Measurements from ENCODE around the gene INAFM2. TPM values are rescaled to one million over a fixed set of nuclear protein-coding genes. Genes with fewer than 3 reads are reported as not detected.

The INAFM2 gene
- total and polyA plus RNA-seq, 4 donors = 3.3 to 5.7 (median 4.4) TPM

DNA sequence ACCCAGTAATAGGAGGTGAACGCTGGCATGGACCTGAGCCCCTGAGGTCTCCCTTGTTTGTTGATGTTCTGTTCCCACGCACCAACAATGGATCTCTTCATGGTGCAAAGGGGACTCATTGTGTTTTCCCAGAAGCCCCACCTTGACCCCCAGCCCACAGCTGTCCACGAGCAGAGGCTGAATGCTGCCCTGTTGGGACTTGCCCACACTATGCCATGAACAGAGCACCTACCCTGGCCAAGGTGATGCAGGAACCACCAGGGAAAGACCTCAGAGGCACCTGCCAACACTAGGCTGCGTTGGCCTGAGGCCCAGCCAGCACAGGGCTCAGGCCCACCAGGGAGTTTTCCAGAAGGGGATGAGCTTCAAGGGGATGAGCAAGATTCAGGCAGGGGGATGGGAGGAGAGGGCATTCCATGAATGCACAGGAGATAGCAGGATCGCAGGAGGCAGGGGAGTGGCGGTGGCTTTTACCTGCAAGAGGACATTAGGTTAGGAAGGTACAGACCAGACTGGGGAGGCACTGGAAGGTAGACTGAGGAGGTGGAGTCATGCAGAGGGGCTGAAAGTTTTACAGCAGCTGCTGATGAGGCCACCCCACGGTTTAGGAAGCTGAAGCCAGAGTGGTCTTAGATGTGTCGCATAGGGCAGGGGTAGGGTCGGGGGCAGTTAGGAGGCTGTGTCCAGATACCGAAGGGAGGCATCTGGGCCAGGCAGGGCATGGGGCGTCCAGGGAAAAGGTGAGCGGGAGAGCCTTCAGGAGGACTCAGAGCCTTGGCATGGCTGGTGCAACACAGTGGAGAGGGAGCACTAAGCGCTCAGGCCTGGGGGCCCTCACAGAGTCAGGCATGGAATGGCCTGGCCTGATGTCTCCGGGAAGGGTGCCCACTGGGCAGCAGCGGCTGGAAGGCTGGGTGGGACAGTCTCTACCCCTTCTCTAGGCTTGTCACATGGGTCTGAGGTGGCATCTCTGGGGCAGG is 23.4 kb downstream of the INAFM2 start:
- no peaks in the 10 kb centered on the region for H3K4me1 ChIP-seq (ENCODE audit: control insufficient read depth in 4 of 4, insufficient read depth in 4 of 4, low read length in 3 of 4)
- no peaks in the 10 kb centered on the region for H3K9me3 ChIP-seq (ENCODE audit: control insufficient read depth in 4 of 4, low read length in 3 of 4)
- no peak overlapping the region for H3K27ac ChIP-seq (ENCODE audit: low read depth in 1 of 2, low read length in 2 of 2)
- H3K36me3 ChIP-seq (ENCODE audit: control insufficient read depth in 4 of 4, insufficient read depth in 3 of 4, low read depth in 1 of 4, low read length in 3 of 4) = no peaks in the 10 kb centered on the region
- TF ChIP-seq RAD21 (IDR thresholded peaks at IDR 0.05) (no peak), SP1 (IDR thresholded peaks at IDR 0.05) (no peak), GABPA (IDR thresholded peaks at IDR 0.05 in 1 of 2, conservative IDR thresholded peaks at IDR 0.05 in 1 of 2) (no peak), YY1 (IDR thresholded peaks at IDR 0.05) (no peak), RXRA (IDR thresholded peaks at IDR 0.05) (no peak), FOXA1 (IDR thresholded peaks at IDR 0.05) (no peak), NR2F2 (IDR thresholded peaks at IDR 0.05) (no peak), EGR1 (IDR thresholded peaks at IDR 0.05; ENCODE audit: low read depth in 2 of 2) (no peak), FOXA2 (IDR thresholded peaks at IDR 0.05) (no peak), HNF4G (IDR thresholded peaks at IDR 0.05) (no peak), JUND (IDR thresholded peaks at IDR 0.05) (no peak), HNF4A (conservative IDR thresholded peaks at IDR 0.05) (no peak), TAF1 (conservative IDR thresholded peaks at IDR 0.05) (no peak)
- TF ChIP-seq, protein P1, sequence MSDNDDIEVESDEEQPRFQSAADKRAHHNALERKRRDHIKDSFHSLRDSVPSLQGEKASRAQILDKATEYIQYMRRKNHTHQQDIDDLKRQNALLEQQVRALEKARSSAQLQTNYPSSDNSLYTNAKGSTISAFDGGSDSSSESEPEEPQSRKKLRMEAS (IDR thresholded peaks at IDR 0.05) = no peak
- TF ChIP-seq, protein P2, sequence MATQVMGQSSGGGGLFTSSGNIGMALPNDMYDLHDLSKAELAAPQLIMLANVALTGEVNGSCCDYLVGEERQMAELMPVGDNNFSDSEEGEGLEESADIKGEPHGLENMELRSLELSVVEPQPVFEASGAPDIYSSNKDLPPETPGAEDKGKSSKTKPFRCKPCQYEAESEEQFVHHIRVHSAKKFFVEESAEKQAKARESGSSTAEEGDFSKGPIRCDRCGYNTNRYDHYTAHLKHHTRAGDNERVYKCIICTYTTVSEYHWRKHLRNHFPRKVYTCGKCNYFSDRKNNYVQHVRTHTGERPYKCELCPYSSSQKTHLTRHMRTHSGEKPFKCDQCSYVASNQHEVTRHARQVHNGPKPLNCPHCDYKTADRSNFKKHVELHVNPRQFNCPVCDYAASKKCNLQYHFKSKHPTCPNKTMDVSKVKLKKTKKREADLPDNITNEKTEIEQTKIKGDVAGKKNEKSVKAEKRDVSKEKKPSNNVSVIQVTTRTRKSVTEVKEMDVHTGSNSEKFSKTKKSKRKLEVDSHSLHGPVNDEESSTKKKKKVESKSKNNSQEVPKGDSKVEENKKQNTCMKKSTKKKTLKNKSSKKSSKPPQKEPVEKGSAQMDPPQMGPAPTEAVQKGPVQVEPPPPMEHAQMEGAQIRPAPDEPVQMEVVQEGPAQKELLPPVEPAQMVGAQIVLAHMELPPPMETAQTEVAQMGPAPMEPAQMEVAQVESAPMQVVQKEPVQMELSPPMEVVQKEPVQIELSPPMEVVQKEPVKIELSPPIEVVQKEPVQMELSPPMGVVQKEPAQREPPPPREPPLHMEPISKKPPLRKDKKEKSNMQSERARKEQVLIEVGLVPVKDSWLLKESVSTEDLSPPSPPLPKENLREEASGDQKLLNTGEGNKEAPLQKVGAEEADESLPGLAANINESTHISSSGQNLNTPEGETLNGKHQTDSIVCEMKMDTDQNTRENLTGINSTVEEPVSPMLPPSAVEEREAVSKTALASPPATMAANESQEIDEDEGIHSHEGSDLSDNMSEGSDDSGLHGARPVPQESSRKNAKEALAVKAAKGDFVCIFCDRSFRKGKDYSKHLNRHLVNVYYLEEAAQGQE (IDR thresholded peaks at IDR 0.05) = no peak
- TF ChIP-seq, protein P3, sequence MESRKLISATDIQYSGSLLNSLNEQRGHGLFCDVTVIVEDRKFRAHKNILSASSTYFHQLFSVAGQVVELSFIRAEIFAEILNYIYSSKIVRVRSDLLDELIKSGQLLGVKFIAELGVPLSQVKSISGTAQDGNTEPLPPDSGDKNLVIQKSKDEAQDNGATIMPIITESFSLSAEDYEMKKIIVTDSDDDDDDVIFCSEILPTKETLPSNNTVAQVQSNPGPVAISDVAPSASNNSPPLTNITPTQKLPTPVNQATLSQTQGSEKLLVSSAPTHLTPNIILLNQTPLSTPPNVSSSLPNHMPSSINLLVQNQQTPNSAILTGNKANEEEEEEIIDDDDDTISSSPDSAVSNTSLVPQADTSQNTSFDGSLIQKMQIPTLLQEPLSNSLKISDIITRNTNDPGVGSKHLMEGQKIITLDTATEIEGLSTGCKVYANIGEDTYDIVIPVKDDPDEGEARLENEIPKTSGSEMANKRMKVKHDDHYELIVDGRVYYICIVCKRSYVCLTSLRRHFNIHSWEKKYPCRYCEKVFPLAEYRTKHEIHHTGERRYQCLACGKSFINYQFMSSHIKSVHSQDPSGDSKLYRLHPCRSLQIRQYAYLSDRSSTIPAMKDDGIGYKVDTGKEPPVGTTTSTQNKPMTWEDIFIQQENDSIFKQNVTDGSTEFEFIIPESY (IDR thresholded peaks at IDR 0.05) = no peak
- TF ChIP-seq, protein P4, sequence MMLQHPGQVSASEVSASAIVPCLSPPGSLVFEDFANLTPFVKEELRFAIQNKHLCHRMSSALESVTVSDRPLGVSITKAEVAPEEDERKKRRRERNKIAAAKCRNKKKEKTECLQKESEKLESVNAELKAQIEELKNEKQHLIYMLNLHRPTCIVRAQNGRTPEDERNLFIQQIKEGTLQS (IDR thresholded peaks at IDR 0.05) = no peak
- TF ChIP-seq, protein P5, sequence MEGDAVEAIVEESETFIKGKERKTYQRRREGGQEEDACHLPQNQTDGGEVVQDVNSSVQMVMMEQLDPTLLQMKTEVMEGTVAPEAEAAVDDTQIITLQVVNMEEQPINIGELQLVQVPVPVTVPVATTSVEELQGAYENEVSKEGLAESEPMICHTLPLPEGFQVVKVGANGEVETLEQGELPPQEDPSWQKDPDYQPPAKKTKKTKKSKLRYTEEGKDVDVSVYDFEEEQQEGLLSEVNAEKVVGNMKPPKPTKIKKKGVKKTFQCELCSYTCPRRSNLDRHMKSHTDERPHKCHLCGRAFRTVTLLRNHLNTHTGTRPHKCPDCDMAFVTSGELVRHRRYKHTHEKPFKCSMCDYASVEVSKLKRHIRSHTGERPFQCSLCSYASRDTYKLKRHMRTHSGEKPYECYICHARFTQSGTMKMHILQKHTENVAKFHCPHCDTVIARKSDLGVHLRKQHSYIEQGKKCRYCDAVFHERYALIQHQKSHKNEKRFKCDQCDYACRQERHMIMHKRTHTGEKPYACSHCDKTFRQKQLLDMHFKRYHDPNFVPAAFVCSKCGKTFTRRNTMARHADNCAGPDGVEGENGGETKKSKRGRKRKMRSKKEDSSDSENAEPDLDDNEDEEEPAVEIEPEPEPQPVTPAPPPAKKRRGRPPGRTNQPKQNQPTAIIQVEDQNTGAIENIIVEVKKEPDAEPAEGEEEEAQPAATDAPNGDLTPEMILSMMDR (IDR thresholded peaks at IDR 0.05; ENCODE audit: low read depth, low read length, missing input control) = no peak
- H3K4me3 ChIP-seq (ENCODE audit: low read depth in 1 of 3, low read length in 3 of 3) = no peak overlapping the region
- WGBS = 88% methylated on average over 15 of the region's 15 CpGs
- no peak for DNase-seq (ENCODE audit: low spot score)
- H3K9ac ChIP-seq (ENCODE audit: low read depth in 1 of 2, low read length in 2 of 2) = no peak overlapping the region
- H3K27me3 ChIP-seq (ENCODE audit: control insufficient read depth in 4 of 4, insufficient read depth in 4 of 4, low read length in 3 of 4) = no peaks in the 10 kb centered on the region

Measured in liver (tissue), 9 donors.